Neural crest cell (in vitro differentiated cells): Measurements from ENCODE around the gene ATOSB. TPM values are rescaled to one million over a fixed set of nuclear protein-coding genes. Genes with fewer than 3 reads are reported as not detected.

Experiments
- DNase-seq: peaks from one replicate; pipeline ENCODE4 v3.0.0; 2021; ENCODE audit warnings: low read depth, mixed read lengths, low spot score
- H3K27ac Mint-ChIP-seq: one replicate; pipeline ENCODE4 v1.8.0; 2021; ENCODE audit warnings: mild to moderate bottlenecking, mixed read lengths; ENCODE audit not compliant: unreplicated experiment
- H3K27me3 Mint-ChIP-seq: 2 replicates; pipeline ENCODE4 v1.8.0; 2021; ENCODE audit warnings: low read depth, mild to moderate bottlenecking, mixed read lengths
- H3K36me3 Mint-ChIP-seq: 2 replicates; pipeline ENCODE4 v1.8.0; 2021; ENCODE audit warnings: low read depth, mild to moderate bottlenecking, mixed read lengths
- H3K4me1 Mint-ChIP-seq: 2 replicates; pipeline ENCODE4 v1.8.0; 2021; ENCODE audit warnings: mixed read lengths
- H3K4me3 Mint-ChIP-seq: one replicate; pipeline ENCODE4 v1.8.0; 2021; ENCODE audit warnings: mild to moderate bottlenecking, mixed read lengths
- H3K9me3 Mint-ChIP-seq: 2 replicates; pipeline ENCODE4 v1.8.0; 2021; ENCODE audit warnings: mixed read lengths
- total RNA-seq: library from RNA; stranded (reverse); gene quantifications from 2 replicates; pipeline ENCODE4 v1.2.1, GENCODE V29; 2021
- TF ChIP-seq, protein P1 (sequence below): fragments of 200-600 bp; sonication (generic); conservative IDR thresholded peaks from 2 replicates; pipeline ENCODE4 v1.5.0; 2021; ENCODE audit warnings: antibody characterized with exemption, mild to moderate bottlenecking

ATOSB gene
- total RNA-seq, 1 donor from 2014 or later: 12.2 TPM

DNA sequence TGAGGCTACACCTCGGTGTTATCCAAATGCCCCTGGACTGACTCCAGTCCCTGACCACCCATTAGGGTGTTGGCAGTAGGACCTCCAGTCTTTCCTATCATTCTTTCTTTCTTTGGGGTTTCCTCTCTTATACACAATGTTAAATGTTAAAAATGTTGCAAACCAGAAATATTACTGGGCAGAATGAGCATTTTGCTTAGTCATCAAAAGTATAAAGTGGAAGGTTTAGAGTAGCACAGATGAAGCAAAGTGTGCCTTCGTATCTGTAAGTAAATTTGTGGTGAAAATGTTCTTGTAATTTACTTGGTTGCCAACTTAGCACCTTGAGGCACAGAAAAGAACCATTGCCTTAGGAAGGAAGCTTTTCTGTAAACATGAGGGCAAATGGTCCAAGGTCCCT is 24.4 kb upstream of the ATOSB start:
- Mint-ChIP-seq H3K27me3 (no peaks in the 10 kb centered on the region), H3K27ac (no peak overlapping the region), H3K4me1 (no peaks in the 10 kb centered on the region), H3K4me3 (no peak overlapping the region), H3K9me3 (peaks cover 4% of the 10 kb centered on the region), H3K36me3 (peaks cover 5% of the 10 kb centered on the region)
- DNase-seq: no peak
- TF ChIP-seq, protein P1, sequence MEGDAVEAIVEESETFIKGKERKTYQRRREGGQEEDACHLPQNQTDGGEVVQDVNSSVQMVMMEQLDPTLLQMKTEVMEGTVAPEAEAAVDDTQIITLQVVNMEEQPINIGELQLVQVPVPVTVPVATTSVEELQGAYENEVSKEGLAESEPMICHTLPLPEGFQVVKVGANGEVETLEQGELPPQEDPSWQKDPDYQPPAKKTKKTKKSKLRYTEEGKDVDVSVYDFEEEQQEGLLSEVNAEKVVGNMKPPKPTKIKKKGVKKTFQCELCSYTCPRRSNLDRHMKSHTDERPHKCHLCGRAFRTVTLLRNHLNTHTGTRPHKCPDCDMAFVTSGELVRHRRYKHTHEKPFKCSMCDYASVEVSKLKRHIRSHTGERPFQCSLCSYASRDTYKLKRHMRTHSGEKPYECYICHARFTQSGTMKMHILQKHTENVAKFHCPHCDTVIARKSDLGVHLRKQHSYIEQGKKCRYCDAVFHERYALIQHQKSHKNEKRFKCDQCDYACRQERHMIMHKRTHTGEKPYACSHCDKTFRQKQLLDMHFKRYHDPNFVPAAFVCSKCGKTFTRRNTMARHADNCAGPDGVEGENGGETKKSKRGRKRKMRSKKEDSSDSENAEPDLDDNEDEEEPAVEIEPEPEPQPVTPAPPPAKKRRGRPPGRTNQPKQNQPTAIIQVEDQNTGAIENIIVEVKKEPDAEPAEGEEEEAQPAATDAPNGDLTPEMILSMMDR: no peak

DNA sequence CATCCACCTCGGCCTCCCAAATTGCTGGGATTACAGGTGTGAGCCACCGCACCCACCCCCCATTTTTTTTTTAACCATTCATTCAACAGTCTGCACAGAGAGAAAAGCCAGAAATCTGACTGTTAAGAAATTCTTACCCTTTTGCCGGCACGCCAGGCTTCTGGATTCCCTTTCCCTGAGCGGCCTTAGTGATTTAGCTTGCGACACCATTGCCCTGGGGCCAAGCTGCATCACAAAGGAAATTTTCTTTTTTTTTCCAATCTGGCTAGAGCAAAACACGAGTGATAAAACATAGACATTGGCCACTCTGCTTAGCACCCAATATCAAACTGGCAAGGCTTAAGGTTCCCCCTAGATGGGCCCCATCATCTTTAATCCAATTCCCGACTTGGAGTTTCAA is 21.2 kb upstream of the ATOSB start:
- TF ChIP-seq, protein P1: no peak
- Mint-ChIP-seq H3K27ac (peak overlapping the region; percentile 36), H3K36me3 (peaks cover 9% of the 10 kb centered on the region), H3K27me3 (no peaks in the 10 kb centered on the region), H3K9me3 (peaks cover 16% of the 10 kb centered on the region), H3K4me3 (no peak overlapping the region), H3K4me1 (no peaks in the 10 kb centered on the region)
- no peak for DNase-seq

DNA sequence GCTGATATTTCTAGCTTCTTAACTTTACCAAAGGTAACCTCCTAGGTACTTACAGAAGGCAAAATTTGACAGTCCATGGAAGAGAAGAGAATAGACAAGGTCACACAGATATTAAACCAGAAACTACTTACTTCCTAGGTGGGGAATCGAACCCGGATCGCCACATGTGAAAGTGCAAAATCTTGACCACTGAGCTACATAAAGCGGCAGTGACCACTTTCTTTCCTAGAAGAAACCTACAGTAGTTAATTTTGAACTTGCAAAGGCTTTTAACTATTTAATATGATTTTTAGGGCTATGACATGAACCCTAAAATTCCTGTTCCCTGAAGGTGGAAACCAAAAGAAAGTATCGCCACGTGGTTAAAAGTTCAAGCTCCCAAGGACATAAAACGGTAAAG is 20.3 kb upstream of the ATOSB start:
- peaks cover 10% of the 10 kb centered on the region for H3K36me3 Mint-ChIP-seq

DNA sequence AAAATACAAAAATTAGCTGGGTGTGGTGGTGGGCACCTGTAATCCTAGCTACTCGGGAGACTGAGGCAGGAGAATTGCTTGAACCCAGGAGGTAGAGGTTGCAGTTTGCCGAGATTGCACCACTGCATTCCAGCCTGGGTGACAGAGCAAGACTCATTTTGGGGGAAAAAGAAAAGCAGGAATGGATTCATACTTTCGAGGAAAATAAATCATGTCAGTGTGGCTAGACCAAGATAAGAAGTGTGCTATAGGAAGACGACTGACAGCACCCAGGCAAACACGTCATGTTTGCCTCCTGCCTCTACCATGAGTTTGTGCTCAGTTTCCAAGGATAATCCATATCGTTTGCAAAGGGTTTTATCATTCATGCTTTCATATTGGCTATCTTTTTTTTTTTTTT is 19.3 kb upstream of the ATOSB start:
- Mint-ChIP-seq H3K9me3 (peaks cover 14% of the 10 kb centered on the region), H3K36me3 (peaks cover 10% of the 10 kb centered on the region)
- TF ChIP-seq, protein P1: no peak

More for the DNA sequence above, 20.3 kb upstream of the ATOSB start:
- TF ChIP-seq, protein P1: no peak
- Mint-ChIP-seq H3K4me1 (no peaks in the 10 kb centered on the region), H3K4me3 (no peak overlapping the region), H3K27me3 (no peaks in the 10 kb centered on the region), H3K27ac (no peak overlapping the region), H3K9me3 (peaks cover 16% of the 10 kb centered on the region)
- DNase-seq: no peak

GRCh38 chr9:35116898-35117551 is 1.4 kb upstream of the ATOSB start:
- TF ChIP-seq, protein P1: peak; percentile 95
- Mint-ChIP-seq H3K9me3 (no peaks in the 10 kb centered on the region), H3K27ac (peak overlapping the region; percentile 30)

More for the DNA sequence above, 19.3 kb upstream of the ATOSB start:
- Mint-ChIP-seq H3K27ac (no peak overlapping the region), H3K27me3 (no peaks in the 10 kb centered on the region), H3K4me3 (no peak overlapping the region), H3K4me1 (no peaks in the 10 kb centered on the region)
- DNase-seq: no peak

More at GRCh38 chr9:35116898-35117551, 1.4 kb upstream of the ATOSB start:
- H3K4me1 Mint-ChIP-seq: peaks cover 50% of the 10 kb centered on the region
- H3K36me3 Mint-ChIP-seq: no peaks in the 10 kb centered on the region
- DNase-seq: peak; percentile 92
- peak overlapping the region; percentile 86 for H3K4me3 Mint-ChIP-seq
- peaks cover 2% of the 10 kb centered on the region for H3K27me3 Mint-ChIP-seq
